Activated CD4-positive, alpha-beta T cell treated with anti-CD3 and anti-CD28 coated beads, Interleukin-2, amount 50 U/mL, for 16 hours (primary cell): Measurements from ENCODE around the gene EPHB2.
"Not testable (repeated sequence)": the region's sequence is repeated elsewhere in the genome, so short reads cannot be mapped to it uniquely, and the experiment has no call there.

Experiments used
- DNase-seq: peaks from one replicate; pipeline ENCODE4 v3.0.0-alpha.2; 2020

EPHB2 gene

GRCh38 chr1:22920026-22920733 lies 209.5 kb downstream of the EPHB2 start:
- DNase-seq, result no peak

GRCh38 chr1:22920734-22921451 lies 210.3 kb downstream of the EPHB2 start:
- no peak for DNase-seq

- no peak for DNase-seq
Measured at GRCh38 chr1:22921452-22922126, 210.9 kb downstream of the EPHB2 start.

- DNase-seq, result no peak
Measured at GRCh38 chr1:22922640-22923039, 212.0 kb downstream of the EPHB2 start.

GRCh38 chr1:22925111-22925510 lies 214.5 kb downstream of the EPHB2 start:
- DNase-seq, result no peak

GRCh38 chr1:22930240-22930912 lies 219.7 kb downstream of the EPHB2 start:
- peak; percentile 29 for DNase-seq

- no peak for DNase-seq
Measured at GRCh38 chr1:22932803-22933470, 222.3 kb downstream of the EPHB2 start.

- DNase-seq, result no peak
Measured at GRCh38 chr1:22935433-22935832, 224.8 kb downstream of the EPHB2 start.

GRCh38 chr1:22936681-22937080 lies 226.0 kb downstream of the EPHB2 start:
- DNase-seq, result no peak

- no peak for DNase-seq
Measured at GRCh38 chr1:22941257-22941656, 230.6 kb downstream of the EPHB2 start.

GRCh38 chr1:22944346-22945055 lies 233.9 kb downstream of the EPHB2 start:
- no peak for DNase-seq

GRCh38 chr1:22945171-22945570 lies 234.5 kb downstream of the EPHB2 start:
- DNase-seq, result not testable (repeated sequence)

GRCh38 chr1:22949822-22950331 lies 239.2 kb downstream of the EPHB2 start:
- no peak for DNase-seq

- no peak for DNase-seq
Measured at GRCh38 chr1:22951796-22952195, 241.2 kb downstream of the EPHB2 start.

GRCh38 chr1:22952694-22953056 lies 242.0 kb downstream of the EPHB2 start:
- DNase-seq, result no peak

GRCh38 chr1:22953057-22953739 lies 242.6 kb downstream of the EPHB2 start:
- DNase-seq, result no peak

GRCh38 chr1:22953740-22954141 lies 243.1 kb downstream of the EPHB2 start:
- no peak for DNase-seq

- no peak for DNase-seq
Measured at GRCh38 chr1:22955146-22955545, 244.5 kb downstream of the EPHB2 start.

GRCh38 chr1:22957066-22957465 lies 246.4 kb downstream of the EPHB2 start:
- DNase-seq, result no peak

GRCh38 chr1:22958556-22958955 lies 247.9 kb downstream of the EPHB2 start:
- no peak for DNase-seq
